ENCODE results near the gene SALL3.

SALL3 gene

DNA sequence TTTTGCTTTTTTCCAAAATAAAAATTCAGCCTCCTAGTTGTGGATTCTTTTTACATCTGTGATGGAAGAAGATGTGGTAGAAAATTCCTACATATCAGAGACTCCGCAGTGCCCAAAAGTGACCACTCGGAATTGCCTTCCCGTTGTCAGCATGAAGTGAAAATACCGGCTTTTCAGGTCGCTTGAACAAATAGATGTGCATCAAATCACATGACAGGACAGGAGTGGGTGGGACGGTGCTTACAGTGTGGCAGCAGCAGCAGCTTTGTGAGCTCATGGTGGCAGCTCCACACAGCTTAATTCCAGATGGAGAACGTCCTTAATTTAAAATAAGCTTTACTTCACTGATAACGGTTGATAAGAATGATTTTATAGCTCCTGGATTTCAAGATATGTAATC is 20.3 kb downstream of the SALL3 start:
- no peak for DNase-seq (ENCODE audit: extremely low read depth in 1 of 2, low read depth in 1 of 2)

GRCh38 chr18:79000997-79001396 is 21.4 kb downstream of the SALL3 start:
- no peak for DNase-seq (ENCODE audit: extremely low read depth in 1 of 2, low read depth in 1 of 2)

DNA sequence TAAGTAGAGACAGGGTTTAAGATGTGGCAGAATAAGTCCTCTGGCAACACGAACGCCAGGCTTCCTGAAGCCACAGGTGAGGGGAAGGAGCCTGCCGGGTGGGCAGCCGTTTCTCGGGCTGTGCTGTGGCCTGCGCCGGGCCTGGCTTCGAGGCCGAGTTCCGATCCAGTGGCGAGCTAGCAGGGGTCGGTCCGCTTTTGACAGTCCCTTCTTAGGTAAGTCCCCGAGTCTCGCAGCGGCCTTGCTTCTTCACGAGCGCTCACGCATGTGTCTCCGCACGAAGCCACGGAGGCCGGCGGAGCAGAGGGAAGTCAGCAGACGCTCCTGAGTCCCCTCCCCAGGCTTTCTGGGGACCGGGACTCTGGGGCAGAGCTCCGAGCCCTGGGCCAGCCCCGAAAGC is 26.0 kb downstream of the SALL3 start:
- DNase-seq (ENCODE audit: extremely low read depth in 1 of 2, low read depth in 1 of 2), result no peak

DNA sequence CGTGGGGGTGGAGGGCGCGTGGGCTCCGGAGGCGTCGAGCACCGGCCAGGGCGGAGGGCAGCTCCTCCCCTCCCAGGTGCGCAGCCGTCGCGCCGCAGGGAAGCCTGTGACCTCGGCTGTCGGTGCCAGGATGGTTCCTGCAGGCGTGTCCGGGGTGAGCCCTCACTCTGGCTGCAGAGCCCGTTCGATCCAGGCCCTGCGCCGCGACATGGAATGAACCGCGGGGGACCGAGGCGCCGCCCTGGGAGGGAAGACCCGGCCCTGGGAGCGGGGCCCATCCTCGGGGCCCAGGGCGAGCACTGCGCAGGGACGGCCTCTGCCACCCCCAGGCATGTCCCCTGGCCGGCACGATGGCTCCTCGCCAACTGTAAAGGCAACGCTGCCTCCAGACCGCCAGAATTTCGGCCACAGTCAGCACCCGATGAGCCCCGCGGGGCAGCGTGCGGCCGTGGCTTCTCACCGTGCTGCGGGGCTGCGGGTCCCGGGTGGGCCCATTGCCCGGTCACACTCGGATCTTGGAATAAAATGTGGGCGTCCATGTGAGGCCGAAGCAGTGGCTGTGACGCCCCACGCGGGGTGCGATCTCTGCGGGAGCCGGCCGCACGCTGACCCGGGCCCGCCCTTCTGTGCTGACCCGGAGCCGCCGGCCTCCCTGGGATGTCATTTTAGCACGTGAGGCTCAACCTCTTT is 26.6 kb downstream of the SALL3 start:
- DNase-seq (ENCODE audit: extremely low read depth in 1 of 2, low read depth in 1 of 2), result no peak

- DNase-seq (ENCODE audit: extremely low read depth in 1 of 2, low read depth in 1 of 2), result no peak
These were observed 27.8 kb downstream of the SALL3 start for GRCh38 chr18:79007440-79007839.

DNA sequence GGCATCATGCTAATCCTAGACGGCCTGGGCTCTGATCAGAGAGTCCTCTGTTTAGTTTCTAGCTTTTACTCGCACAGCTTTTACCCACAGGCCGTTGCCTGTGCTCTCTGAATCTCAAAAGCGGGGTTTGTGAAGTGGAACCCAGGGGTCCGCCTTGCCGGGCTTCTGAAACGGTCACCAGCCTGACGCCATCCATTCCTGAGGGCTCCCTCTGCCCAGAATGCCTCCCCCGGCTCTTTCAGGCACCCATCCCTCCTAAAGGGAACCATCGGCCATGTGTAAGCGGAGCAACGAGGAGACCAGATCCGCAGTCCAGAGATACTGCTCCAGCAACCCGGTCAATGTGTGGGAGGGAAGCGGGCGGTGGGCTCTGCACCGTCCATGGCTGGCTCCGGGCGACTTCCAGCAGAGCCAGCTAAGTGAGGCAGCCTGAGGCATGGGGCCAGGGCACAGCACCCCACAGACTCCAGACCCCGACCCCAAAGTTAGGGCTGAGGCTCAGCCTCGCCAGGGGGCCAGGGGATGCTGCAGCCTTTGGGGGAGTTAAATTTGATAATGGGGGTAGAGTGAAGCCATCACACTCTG is 28.8 kb downstream of the SALL3 start:
- DNase-seq (ENCODE audit: extremely low read depth in 1 of 2, low read depth in 1 of 2), result no peak

- no peak for DNase-seq (ENCODE audit: extremely low read depth in 1 of 2, low read depth in 1 of 2)
These were observed 31.2 kb downstream of the SALL3 start for GRCh38 chr18:79010802-79011201.

GRCh38 chr18:79011300-79011870 is 31.8 kb downstream of the SALL3 start:
- DNase-seq (ENCODE audit: extremely low read depth in 1 of 2, low read depth in 1 of 2), result no peak

- no peak for DNase-seq (ENCODE audit: extremely low read depth in 1 of 2, low read depth in 1 of 2)
These were observed 34.3 kb downstream of the SALL3 start for GRCh38 chr18:79013869-79014268.

DNA sequence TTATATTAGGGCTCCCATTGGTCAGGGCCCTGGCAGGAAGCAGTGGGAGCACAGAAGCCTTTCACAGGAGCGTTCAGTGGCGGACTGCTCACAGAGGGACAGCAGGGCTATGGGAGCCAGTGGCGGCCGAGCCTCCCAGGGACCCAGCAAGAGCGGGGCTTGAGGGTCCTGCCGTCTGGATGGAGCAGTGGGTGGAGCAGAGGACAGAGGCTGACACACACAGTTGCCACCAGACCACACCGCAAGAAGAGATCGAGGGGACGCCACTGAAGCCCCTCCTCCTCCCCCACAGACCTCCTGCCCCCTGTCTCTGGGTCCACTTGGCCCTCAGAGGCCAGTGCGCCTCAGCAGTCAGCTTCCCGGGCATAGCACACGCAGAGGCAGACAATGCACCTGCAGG is 39.3 kb downstream of the SALL3 start:
- DNase-seq (ENCODE audit: extremely low read depth in 1 of 2, low read depth in 1 of 2), result no peak

DNA sequence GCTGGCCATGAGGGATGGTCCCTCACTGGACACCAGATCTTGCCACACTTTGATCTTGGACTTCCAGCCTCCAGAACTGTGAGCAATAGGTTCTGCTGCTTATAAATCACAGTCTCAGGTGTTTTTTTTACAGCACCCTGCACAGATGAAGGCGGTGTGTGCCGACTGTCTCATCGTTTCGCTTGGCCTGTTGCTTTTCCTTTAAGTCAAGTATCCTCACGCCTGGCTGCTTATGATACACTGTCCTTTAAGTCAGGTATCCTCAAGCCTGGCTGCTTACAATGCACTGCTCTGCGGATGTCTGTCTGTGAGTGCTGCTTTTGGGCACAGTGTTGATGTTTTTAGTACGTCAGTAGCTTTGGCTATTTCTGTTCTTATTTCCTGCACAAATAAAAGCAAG is 40.3 kb downstream of the SALL3 start:
- DNase-seq (ENCODE audit: extremely low read depth in 1 of 2, low read depth in 1 of 2), result no peak

- DNase-seq (ENCODE audit: extremely low read depth in 1 of 2, low read depth in 1 of 2), result no peak
These were observed 43.0 kb downstream of the SALL3 start for GRCh38 chr18:79022603-79023002.

DNA sequence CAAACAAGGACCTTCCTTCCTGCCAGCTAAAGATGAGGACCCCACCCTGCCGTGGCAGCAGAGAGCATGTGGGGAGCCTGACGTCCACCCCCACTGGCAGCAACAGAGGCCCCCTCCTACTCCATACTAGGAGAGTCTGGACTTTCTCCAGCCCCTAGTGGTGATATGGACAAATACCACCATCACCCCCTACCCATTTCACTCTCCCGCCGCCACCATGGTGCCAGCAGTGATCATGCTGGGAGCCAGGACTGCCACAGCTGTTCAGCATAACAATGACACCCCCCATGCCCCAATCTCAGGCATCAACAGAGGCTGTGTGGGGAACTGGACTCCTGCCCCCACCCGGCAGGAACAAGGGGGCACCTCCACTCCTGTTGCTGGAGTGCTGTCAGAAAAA is 46.9 kb downstream of the SALL3 start:
- DNase-seq (ENCODE audit: extremely low read depth in 1 of 2, low read depth in 1 of 2), result no peak

- DNase-seq (ENCODE audit: extremely low read depth in 1 of 2, low read depth in 1 of 2), result no peak
These were observed 51.1 kb downstream of the SALL3 start for GRCh38 chr18:79030680-79031079.

DNA sequence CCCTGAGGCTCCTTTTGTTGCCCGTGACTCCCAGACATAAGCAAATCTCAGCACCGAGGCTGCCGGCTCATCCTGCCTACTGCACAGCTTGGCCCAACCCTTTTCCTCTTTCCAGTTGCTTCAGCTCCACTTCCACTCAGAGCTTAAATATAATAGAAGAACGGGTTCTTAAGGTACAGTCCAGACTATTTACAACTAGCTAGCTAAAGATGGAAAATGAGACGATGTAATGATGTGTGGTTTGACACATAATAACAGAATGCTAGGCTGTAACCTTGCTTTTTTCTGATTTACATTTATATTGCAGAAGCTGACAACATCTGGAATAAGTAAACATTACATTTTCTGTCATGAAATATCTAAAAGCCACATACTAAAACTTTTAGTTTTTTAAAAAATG is 62.7 kb downstream of the SALL3 start:
- no peak for DNase-seq (ENCODE audit: extremely low read depth in 1 of 2, low read depth in 1 of 2)

- no peak for DNase-seq (ENCODE audit: extremely low read depth in 1 of 2, low read depth in 1 of 2)
These were observed 63.7 kb downstream of the SALL3 start for GRCh38 chr18:79043288-79043687.

- no peak for DNase-seq (ENCODE audit: extremely low read depth in 1 of 2, low read depth in 1 of 2)
These were observed 66.9 kb downstream of the SALL3 start for GRCh38 chr18:79046522-79046921.

DNA sequence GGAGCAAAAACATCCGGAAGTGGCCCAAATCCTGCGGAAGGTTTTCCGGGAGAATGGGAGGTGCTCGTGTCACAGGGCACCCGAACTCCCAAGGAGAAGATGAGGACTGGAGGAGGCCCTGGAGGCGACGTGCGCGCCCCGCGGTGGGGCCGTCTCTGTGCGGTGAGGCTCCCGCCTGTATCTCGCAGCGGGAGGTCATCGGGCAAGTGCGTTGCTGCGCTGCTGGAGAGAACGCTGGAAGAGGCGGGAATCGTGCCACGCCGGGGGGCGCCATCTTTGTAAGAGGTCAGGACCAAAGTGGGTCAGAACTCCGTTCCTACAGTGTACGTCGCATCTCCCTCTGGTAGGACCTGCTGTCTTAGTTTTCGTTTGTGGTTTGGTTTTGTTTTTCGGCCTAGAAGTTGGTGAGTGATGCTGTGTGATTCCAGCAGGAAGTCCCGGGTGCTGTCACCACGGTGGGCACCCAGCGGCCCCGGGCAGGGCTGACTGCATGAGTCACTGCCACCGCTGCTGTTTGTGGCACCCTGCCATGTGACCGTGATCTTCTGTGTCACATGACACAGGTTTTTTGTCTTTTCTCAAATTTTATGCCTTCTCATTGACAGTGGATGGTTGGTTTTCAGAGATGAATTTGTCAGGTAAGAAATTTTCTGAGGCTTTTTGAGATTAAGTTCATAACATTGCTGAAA is 68.1 kb downstream of the SALL3 start:
- no peak for DNase-seq (ENCODE audit: extremely low read depth in 1 of 2, low read depth in 1 of 2)

GRCh38 chr18:79048245-79048632 is 68.6 kb downstream of the SALL3 start:
- no peak for DNase-seq (ENCODE audit: extremely low read depth in 1 of 2, low read depth in 1 of 2)

DNA sequence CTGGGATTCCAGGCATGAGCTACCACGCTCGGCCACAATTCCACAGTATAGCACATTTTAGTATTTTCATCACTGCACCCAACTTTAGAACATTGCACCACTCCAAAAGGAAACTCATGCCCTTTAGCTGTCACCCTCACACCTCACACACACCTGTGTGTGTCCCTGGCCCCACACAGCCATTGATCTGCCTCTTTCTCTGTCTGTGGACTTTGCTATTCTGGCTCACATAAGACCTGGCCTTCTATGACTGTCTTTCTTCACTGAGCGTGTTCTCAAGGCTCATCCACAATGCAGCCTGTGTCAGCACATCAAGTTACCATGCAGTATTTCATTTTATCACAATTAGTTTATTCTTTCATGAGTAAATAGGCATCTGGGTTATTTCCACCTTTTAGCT is 69.9 kb downstream of the SALL3 start:
- DNase-seq (ENCODE audit: extremely low read depth in 1 of 2, low read depth in 1 of 2), result no peak
